Colon (tissue), 2 donors: ENCODE results near the gene SCIN.
"Not testable (repeated sequence)": the region's sequence is repeated elsewhere in the genome, so short reads cannot be mapped to it uniquely, and the experiment has no call there.

Experiments
- FAIRE-seq: peaks from 2 replicates; lab custom pipeline; 2012; peaks lifted over from hg19 to GRCh38; lab: Jason Lieb, UNC
- donor health status: control.
- donor health status: control.

The SCIN gene

GRCh38 chr7:12688485-12689170 lies 118.1 kb downstream of the SCIN start:
- peak; percentile 38 for FAIRE-seq

GRCh38 chr7:12689451-12689850 lies 118.9 kb downstream of the SCIN start:
- no peak for FAIRE-seq

- FAIRE-seq, result no peak
Measured at GRCh38 chr7:12690041-12690878, 119.7 kb downstream of the SCIN start.

GRCh38 chr7:12691388-12691787 lies 120.9 kb downstream of the SCIN start:
- FAIRE-seq, result not testable (repeated sequence)

GRCh38 chr7:12692035-12692434 lies 121.5 kb downstream of the SCIN start:
- peak; percentile 68 for FAIRE-seq

GRCh38 chr7:12692479-12693259 lies 122.1 kb downstream of the SCIN start:
- FAIRE-seq, result peak; percentile 51

GRCh38 chr7:12694817-12695216 lies 124.3 kb downstream of the SCIN start:
- FAIRE-seq, result no peak

- no peak for FAIRE-seq
Measured at GRCh38 chr7:12695965-12696364, 125.4 kb downstream of the SCIN start.

GRCh38 chr7:12699299-12699698 lies 128.8 kb downstream of the SCIN start:
- no peak for FAIRE-seq

GRCh38 chr7:12701433-12701832 lies 130.9 kb downstream of the SCIN start:
- no peak for FAIRE-seq

GRCh38 chr7:12703881-12704280 lies 133.4 kb downstream of the SCIN start:
- no peak for FAIRE-seq

- no peak for FAIRE-seq
Measured at GRCh38 chr7:12705878-12706277, 135.4 kb downstream of the SCIN start.

- no peak for FAIRE-seq
Measured at GRCh38 chr7:12706900-12707536, 136.5 kb downstream of the SCIN start.

- FAIRE-seq, result no peak
Measured at GRCh38 chr7:12708314-12708713, 137.8 kb downstream of the SCIN start.
